AG10803 (cell line): ENCODE data around the gene COPG1.
"Not testable (repeated sequence)": the region's sequence is repeated elsewhere in the genome, so short reads cannot be mapped to it uniquely, and the experiment has no call there.

ENCODE experiments used
- DNase-seq: peaks from one replicate; pipeline ENCODE4 v3.0.0; 2010; ENCODE audit warnings: low read depth
- H3K4me3 ChIP-seq: 2 replicates; pipeline ENCODE4 v1.5.1; 2011; ENCODE audit warnings: mild to moderate bottlenecking, low read length, control low read depth
- TF ChIP-seq, protein P1 (sequence below): conservative IDR thresholded peaks from 2 replicates; pipeline ENCODE4 v1.5.1; 2011; ENCODE audit warnings: mild to moderate bottlenecking, low read length, control low read depth, inconsistent platforms

Gene COPG1

GRCh38 chr3:129245641-129246306, 3.6 kb upstream of the COPG1 start:
- not testable (repeated sequence) for H3K4me3 ChIP-seq
- peak; percentile 90 for DNase-seq
- TF ChIP-seq, protein P1, sequence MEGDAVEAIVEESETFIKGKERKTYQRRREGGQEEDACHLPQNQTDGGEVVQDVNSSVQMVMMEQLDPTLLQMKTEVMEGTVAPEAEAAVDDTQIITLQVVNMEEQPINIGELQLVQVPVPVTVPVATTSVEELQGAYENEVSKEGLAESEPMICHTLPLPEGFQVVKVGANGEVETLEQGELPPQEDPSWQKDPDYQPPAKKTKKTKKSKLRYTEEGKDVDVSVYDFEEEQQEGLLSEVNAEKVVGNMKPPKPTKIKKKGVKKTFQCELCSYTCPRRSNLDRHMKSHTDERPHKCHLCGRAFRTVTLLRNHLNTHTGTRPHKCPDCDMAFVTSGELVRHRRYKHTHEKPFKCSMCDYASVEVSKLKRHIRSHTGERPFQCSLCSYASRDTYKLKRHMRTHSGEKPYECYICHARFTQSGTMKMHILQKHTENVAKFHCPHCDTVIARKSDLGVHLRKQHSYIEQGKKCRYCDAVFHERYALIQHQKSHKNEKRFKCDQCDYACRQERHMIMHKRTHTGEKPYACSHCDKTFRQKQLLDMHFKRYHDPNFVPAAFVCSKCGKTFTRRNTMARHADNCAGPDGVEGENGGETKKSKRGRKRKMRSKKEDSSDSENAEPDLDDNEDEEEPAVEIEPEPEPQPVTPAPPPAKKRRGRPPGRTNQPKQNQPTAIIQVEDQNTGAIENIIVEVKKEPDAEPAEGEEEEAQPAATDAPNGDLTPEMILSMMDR = peak; percentile 92

DNA sequence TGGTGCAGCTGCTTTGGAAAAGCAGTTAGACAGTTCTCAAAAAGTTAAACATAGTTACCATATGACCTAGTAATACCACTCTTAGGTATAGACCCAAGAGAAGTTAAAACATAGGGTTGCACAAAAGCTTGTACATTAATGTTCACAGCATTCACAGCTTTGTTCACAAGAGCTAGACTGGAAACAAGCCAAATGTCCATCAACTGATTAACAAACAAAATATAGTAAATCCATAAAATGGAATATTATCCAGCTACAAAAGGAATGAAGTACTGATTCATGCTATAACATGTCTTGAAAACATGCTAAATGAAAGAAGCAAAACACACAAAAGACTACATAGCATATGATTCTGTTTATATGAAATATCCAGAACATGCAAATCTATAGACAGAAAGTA, 2.8 kb upstream of the COPG1 start:
- no peak for DNase-seq
- no peak overlapping the region for H3K4me3 ChIP-seq
- TF ChIP-seq, protein P1 = no peak

DNA sequence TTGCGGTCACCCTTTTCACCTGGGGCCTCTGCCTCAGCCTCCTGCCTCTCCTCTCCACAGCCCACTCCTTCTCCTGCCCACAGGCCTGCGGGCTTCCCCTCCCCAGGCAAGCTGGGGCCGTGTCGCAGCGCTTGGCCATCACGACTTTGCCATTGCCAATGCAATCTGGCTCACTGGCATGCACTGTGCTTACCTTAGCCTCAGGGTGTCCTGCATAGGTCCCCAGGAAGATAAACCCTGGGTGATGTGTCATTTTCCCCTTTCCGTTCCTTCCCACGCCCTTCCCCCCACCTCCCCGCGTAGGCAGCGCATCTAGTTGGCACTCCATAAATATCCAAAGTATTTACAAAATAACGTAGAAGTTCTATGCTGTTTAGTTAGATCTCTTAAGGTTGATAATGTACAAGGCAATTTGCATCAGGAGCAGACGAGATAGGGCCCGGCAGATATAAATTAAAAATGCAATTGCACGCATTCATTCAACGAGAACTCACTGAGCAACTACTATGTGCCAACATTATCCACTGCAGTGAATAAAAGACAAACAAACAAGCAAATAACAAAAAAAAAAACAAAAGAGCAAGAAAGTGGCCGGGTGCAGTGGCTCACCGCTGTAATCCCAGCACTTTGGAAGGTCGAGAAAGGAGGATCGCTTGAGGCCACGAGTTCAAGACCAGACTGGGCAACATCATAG, 973 bp upstream of the COPG1 start:
- DNase-seq = no peak
- TF ChIP-seq, protein P1 = no peak
- H3K4me3 ChIP-seq = peak overlapping the region; percentile 99

DNA sequence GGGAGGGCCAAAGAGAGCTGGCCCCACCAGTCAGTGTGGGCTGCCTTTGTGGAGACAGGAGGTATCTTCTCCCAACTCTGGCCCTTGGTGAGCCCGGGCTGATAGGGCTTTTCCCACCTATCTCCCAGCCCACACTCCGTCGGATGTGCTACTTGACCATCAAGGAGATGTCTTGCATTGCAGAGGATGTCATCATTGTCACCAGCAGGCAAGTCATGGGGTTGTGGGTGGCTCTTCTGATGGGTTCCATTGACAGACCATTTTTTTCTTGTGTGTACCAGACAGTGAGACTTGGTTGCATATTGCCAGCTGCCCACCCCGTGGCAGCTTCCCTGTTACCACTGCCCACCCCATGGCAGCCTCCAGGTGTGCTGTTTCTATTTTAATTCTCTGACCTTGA, 3.3 kb downstream of the COPG1 start:
- DNase-seq = no peak
- no peak overlapping the region for H3K4me3 ChIP-seq
- TF ChIP-seq, protein P1 = no peak

GRCh38 chr3:129254536-129255230, 5.3 kb downstream of the COPG1 start:
- H3K4me3 ChIP-seq = no peak overlapping the region
- no peak for DNase-seq
- TF ChIP-seq, protein P1 = no peak

GRCh38 chr3:129256270-129256669, 6.9 kb downstream of the COPG1 start:
- no peak for DNase-seq
- no peak overlapping the region for H3K4me3 ChIP-seq
- TF ChIP-seq, protein P1 = no peak
